Measurements from ENCODE around the gene ZMYND15.

Gene ZMYND15

DNA sequence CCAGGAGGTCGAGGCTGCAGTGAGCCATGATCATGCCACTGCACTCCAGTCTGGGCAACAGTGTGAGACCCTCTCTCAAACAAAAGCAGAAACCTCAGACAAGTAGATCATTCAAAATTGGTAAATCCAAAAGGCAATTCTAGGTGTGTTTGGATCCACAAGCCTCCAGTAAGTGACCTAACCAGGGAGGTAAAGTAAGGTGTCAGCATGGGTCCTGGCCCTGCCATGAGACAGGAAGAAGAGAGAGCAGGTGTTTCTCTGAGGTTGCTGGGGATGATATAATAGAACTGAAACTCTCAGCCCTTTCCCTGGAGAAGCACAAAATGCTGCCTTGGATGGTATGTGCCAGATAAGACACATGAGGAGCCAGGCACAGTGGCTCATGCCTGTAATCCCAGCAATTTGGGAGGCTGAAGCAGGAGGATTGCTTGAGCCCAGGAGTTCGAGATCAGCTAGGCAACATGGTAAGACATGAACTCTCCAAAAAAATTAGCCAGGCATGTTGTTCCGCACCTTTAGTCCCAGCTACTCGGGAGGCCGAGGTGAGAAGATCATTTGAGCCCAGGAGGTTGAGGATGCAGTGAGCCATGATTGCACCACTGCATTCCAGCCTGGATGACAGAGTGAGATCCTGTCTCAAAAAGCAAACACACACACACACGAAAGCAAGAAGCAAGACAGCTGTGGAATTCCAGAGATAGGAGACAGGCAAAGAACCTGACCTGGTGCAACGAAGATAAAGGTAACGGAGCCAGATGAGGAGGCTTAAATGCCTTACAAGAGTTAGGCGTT lies 38.5 kb downstream of the ZMYND15 start:
- in situ Hi-C loops (cut with MboI; ENCODE audit: low sequenced_read_pairs), result no loop called here

- in situ Hi-C loops (cut with MboI; ENCODE audit: low sequenced_read_pairs), result no loop called here
Observed at GRCh38 chr17:4780325-4780955, 40.8 kb downstream of the ZMYND15 start.

- in situ Hi-C loops (cut with MboI; ENCODE audit: low sequenced_read_pairs), result no loop called here
Observed at GRCh38 chr17:4782652-4783051, 43.0 kb downstream of the ZMYND15 start.

- in situ Hi-C loops (cut with MboI; ENCODE audit: low sequenced_read_pairs), result no loop called here
Observed at GRCh38 chr17:4785311-4786105, 45.9 kb downstream of the ZMYND15 start.

DNA sequence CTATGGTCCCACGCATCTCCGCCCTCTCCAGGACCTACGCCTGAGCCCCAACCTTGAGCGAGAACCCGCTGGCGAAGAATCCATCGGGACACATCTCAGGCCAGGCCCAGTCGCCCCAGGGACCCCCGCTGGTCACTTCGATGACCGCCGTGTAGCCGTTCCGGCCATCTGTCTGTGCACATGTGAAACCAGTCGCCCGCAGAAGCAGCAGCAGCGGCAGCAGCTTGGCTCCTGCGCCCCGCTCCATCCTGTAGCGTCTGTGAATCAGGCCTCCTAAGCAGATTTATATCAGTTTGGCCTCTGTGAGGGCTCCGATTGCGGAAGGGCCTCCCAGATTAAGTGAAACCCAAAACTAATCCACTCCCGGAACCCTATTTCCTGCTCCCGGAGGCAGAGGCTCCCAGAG lies 46.5 kb downstream of the ZMYND15 start, which contains the start of gene VMO1:
Gene VMO1, minus strand, starts transcription at position 259 of the 406 bp plus-strand sequence. Its CDS starts 12 bp downstream, at position 247.
- in situ Hi-C loops (cut with MboI; ENCODE audit: low sequenced_read_pairs), result no loop called here

- in situ Hi-C loops (cut with MboI; ENCODE audit: low sequenced_read_pairs), result no loop called here
Observed at GRCh38 chr17:4786516-4786915, 46.9 kb downstream of the ZMYND15 start.

DNA sequence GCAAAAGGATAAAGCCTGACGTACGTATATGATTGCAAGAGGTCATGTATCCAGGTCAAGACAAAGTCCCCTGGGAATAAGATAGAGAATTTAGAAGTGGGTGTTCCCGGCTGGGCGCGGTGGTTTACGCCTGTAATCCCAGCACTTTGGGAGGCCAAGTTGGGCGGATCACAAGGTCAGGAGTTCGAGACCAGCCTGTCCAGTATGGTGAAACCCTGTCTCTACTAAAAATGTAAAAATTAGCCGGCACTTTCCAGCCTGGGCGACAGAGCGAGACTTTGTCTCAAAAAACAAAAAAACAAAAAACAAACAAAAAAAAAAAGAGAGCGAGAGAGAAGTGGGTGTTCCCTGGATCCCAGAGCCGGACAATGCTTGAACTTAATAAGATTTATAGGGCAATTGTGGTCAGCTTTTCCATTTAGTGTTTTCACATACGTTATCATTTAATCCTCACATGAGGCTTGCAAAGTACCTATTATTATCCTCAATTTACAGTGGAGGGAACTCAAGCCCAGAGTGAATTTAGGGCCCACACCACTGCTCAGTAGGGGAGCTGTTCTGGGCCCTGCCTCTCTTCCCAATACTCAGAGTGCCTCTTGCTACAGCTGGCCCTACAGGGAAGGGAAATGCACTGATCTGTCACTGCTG lies 48.6 kb downstream of the ZMYND15 start:
- in situ Hi-C loops (cut with MboI; ENCODE audit: low sequenced_read_pairs), result no loop called here

DNA sequence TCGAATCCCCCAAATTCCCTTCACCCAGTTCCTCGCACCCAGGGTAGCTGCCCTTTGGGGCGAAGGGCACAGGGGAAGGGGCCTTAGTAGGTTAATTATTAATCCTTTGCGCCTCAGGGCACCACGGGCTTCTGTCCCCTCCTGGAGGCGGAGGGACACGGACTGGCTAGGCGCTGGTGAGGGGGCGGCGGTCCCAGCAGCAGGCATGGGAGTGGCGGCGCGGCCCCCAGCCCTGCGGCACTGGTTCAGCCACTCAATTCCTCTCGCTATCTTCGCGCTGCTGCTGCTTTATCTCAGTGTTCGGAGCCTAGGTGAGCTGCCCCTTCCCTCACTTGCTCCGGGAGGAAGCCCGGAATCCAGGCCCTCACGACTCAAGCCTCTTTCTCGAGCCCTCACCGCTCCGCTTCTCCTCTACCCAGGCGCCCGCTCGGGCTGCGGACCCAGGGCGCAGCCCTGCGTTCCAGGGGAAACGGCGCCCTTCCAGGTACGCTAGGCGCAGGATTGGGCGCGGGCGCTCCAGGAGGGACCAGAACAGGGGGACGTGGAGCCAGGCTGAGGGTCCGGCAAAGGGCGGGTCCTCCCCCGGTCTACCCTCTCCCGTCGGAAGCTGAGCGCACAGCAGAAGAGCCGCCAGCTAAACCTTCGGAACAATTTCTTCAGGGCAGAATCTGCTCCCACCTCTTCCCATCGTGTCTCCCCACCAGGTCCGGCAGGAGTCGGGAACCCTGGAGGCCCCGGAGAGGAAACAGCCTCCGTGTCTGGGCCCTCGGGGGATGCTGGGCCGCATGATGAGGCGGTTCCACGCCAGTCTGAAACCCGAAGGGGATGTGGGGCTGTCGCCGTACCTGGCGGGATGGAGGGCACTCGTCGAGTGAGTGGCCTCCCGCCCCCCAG lies 49.4 kb downstream of the ZMYND15 start, which contains the start of gene GLTPD2:
Gene GLTPD2, plus strand, starts transcription at position 158 of the 894 bp plus-strand sequence. Its CDS starts 48 bp downstream, at position 206.
- in situ Hi-C loops (cut with MboI; ENCODE audit: low sequenced_read_pairs), result no loop called here

DNA sequence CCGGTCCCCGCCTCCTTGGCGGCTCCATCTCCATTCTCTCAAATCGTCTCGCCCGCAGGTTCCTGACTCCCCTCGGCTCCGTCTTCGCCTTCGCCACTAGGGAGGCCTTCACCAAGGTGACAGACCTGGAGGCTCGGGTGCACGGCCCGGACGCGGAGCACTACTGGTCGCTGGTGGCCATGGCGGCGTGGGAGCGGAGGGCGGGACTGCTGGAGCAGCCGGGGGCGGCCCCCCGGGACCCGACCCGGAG lies 50.0 kb downstream of the ZMYND15 start:
- in situ Hi-C loops (cut with MboI; ENCODE audit: low sequenced_read_pairs), result no loop called here

DNA sequence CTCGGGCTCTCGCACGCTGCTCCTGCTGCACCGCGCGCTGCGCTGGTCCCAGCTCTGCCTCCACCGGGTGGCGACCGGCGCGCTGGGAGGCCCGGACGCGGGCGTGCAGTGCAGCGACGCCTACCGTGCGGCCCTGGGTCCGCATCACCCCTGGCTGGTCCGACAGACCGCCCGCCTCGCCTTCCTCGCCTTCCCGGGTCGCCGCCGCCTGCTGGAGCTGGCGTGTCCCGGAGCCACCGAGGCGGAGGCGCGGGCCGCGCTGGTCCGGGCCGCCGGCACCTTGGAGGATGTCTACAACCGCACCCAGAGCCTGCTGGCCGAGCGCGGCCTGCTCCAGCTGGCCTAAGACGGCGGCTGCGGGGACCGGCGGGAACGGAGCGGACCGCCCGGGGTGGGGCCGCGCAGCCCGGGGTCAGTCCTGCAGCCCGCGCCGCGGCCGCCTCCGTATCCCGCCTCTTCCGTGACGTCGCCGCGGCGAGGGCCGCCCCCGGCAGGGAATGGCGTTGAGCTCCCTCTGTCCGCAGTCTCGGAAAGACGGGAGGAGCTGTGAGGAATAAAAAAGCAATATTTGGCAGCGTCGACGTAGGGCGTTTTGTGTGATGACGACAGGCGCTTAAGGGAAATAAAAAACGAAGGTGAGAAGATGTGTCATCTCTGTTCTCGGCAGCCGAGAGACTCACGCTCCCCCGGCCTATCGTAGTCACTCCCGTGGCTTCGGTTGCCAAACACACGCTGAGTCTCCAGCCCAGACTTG lies 50.5 kb downstream of the ZMYND15 start:
- in situ Hi-C loops (cut with MboI; ENCODE audit: low sequenced_read_pairs), result no loop called here

- in situ Hi-C loops (cut with MboI; ENCODE audit: low sequenced_read_pairs), result no loop called here
Observed at GRCh38 chr17:4790705-4791088, 51.1 kb downstream of the ZMYND15 start.

- in situ Hi-C loops (cut with MboI; ENCODE audit: low sequenced_read_pairs), result no loop called here
Observed at GRCh38 chr17:4795168-4795567, 55.5 kb downstream of the ZMYND15 start.
